Measurements from ENCODE around the gene MUC20. TPM values are rescaled to one million over a fixed set of nuclear protein-coding genes. Genes with fewer than 3 reads are reported as not detected.

The MUC20 gene
- total and polyA plus RNA-seq, 2 experiments from 2014 or later: 0.29 TPM; not detected in 1

DNA sequence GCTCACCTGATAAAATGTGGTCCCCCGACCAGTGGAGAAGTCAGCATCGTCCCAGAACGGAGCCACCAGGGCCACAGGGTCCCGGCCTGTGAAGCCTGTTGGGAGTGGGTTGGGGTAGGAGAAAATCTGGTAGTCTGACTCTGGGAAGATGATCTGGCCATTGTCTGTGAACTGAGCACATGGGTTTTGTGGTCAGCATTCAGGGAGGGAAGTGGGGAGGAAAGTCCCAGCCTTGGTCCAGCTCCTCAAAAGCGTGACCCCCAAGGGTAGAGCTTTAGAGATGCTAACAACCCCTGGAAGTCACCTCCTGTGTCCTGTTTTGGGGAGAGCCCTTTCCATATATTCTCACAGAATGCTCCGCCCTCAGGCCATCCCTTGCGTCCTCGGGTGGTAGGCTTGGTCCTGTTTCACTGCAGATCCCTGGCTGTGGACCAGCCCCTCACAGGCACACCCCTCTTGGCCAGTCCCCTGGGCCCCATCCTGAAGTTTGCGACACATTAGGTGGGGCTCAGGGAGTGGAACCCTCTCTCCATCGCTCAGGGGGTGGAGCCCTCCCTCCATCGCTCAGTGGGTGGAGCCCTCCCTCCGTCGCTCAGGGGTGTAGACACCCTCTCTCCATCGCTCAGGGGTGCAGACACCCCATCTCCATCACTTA lies 51.0 kb downstream of the MUC20 start (continued):
- TF ChIP-seq POLR2AphosphoS5 (IDR thresholded peaks at IDR 0.05; ENCODE audit: low read depth): no peak
- no peak for TF ChIP-seq STAT1 (IDR thresholded peaks at IDR 0.05; ENCODE audit: unreplicated experiment)
- TF ChIP-seq CREB1 (CRISPR knock-in tag; IDR thresholded peaks at IDR 0.05; ENCODE audit: low read depth): no peak
- no peak for TF ChIP-seq NANOG (IDR thresholded peaks at IDR 0.05; ENCODE audit: borderline replicate concordance)

DNA sequence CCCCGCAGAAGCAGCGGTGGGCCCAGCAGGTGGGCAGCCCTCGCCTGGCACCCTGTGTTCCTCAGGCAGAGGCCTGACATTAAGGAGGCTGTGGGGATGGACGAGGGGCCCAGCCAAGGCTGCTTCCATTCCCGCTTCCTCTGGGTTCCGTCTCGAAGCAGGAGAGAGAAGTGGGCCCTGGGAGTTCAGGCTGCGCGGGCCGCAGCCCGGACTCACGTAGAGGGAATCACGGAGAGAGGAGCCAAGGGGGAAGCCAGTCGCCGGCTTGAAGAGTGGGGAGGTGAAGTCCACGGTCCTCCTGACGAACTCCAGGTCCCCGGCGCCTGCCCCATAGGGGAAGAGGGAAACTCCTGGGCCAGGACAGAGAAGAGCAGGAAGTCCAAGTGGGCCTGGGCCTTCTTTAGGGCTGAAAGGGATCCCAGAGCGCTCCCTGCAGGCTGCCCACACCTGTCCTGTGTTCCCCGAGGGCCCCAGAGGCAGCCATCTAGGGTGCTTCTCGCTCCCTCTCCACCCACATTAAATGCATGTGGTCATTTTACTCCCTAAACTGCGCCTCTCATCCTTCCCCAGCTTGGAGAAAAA lies 53.3 kb downstream of the MUC20 start:
- Mint-ChIP-seq H3K27me3 (ENCODE audit: insufficient read depth, low read depth, poor library complexity) (peaks cover 3% of the 10 kb centered on the region), H3K4me1 (no peaks in the 10 kb centered on the region), H3K4me3 (no peak overlapping the region), H3K27ac (no peak overlapping the region), H3K36me3 (ENCODE audit: low read depth) (peaks cover 6% of the 10 kb centered on the region; the same call in 1 of the 3 replicates), H3K9me3 (peaks cover 21% of the 10 kb centered on the region)
- ATAC-seq: no peak
- DNase-seq (ENCODE audit: low spot score): no peak
- H3K36me3 ChIP-seq (ENCODE audit: insufficient read depth): no peaks in the 10 kb centered on the region
- H3K4me2 ChIP-seq: no peak overlapping the region
- no peak overlapping the region for H3K4me3 ChIP-seq
- no peaks in the 10 kb centered on the region for H3K27me3 ChIP-seq (ENCODE audit: insufficient read depth)
- H3K9me2 ChIP-seq (ENCODE audit: insufficient read depth): no peaks in the 10 kb centered on the region
- H3K4me1 ChIP-seq (ENCODE audit: insufficient read depth): no peaks in the 10 kb centered on the region
- H3K27ac ChIP-seq (ENCODE audit: low read depth): no peak overlapping the region
- no peaks in the 10 kb centered on the region for H3F3A ChIP-seq (replicated peaks; ENCODE audit: low read depth)
- H3K79me2 ChIP-seq (replicated peaks; ENCODE audit: insufficient read depth): no peaks in the 10 kb centered on the region
- no peaks in the 10 kb centered on the region for H4K20me1 ChIP-seq (replicated peaks; ENCODE audit: insufficient read depth)
- H2AFZ ChIP-seq: no peak overlapping the region
- TF ChIP-seq EZH2phosphoT487 (IDR thresholded peaks at IDR 0.05; ENCODE audit: unreplicated experiment) (no peak), JUNB (IDR thresholded peaks at IDR 0.05; ENCODE audit: unreplicated experiment) (no peak), POLR2AphosphoS5 (IDR thresholded peaks at IDR 0.05; ENCODE audit: low read depth) (no peak), NANOG (IDR thresholded peaks at IDR 0.05; ENCODE audit: borderline replicate concordance) (no peak), ZNF331 (CRISPR knock-in tag; IDR thresholded peaks at IDR 0.05; ENCODE audit: low read depth) (no peak), ZNF114 (CRISPR knock-in tag; IDR thresholded peaks at IDR 0.05) (no peak), CREB1 (CRISPR knock-in tag; IDR thresholded peaks at IDR 0.05; ENCODE audit: low read depth) (no peak), EZH2 (IDR thresholded peaks at IDR 0.05; ENCODE audit: low read depth, unreplicated experiment) (no peak)
- TF ChIP-seq, protein P1, sequence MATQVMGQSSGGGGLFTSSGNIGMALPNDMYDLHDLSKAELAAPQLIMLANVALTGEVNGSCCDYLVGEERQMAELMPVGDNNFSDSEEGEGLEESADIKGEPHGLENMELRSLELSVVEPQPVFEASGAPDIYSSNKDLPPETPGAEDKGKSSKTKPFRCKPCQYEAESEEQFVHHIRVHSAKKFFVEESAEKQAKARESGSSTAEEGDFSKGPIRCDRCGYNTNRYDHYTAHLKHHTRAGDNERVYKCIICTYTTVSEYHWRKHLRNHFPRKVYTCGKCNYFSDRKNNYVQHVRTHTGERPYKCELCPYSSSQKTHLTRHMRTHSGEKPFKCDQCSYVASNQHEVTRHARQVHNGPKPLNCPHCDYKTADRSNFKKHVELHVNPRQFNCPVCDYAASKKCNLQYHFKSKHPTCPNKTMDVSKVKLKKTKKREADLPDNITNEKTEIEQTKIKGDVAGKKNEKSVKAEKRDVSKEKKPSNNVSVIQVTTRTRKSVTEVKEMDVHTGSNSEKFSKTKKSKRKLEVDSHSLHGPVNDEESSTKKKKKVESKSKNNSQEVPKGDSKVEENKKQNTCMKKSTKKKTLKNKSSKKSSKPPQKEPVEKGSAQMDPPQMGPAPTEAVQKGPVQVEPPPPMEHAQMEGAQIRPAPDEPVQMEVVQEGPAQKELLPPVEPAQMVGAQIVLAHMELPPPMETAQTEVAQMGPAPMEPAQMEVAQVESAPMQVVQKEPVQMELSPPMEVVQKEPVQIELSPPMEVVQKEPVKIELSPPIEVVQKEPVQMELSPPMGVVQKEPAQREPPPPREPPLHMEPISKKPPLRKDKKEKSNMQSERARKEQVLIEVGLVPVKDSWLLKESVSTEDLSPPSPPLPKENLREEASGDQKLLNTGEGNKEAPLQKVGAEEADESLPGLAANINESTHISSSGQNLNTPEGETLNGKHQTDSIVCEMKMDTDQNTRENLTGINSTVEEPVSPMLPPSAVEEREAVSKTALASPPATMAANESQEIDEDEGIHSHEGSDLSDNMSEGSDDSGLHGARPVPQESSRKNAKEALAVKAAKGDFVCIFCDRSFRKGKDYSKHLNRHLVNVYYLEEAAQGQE (IDR thresholded peaks at IDR 0.05; ENCODE audit: unreplicated experiment): no peak
- TF ChIP-seq, protein P2, sequence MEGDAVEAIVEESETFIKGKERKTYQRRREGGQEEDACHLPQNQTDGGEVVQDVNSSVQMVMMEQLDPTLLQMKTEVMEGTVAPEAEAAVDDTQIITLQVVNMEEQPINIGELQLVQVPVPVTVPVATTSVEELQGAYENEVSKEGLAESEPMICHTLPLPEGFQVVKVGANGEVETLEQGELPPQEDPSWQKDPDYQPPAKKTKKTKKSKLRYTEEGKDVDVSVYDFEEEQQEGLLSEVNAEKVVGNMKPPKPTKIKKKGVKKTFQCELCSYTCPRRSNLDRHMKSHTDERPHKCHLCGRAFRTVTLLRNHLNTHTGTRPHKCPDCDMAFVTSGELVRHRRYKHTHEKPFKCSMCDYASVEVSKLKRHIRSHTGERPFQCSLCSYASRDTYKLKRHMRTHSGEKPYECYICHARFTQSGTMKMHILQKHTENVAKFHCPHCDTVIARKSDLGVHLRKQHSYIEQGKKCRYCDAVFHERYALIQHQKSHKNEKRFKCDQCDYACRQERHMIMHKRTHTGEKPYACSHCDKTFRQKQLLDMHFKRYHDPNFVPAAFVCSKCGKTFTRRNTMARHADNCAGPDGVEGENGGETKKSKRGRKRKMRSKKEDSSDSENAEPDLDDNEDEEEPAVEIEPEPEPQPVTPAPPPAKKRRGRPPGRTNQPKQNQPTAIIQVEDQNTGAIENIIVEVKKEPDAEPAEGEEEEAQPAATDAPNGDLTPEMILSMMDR (conservative IDR thresholded peaks at IDR 0.05; ENCODE audit: low read depth in 2 of 2): no peak
- TF ChIP-seq, protein P3, sequence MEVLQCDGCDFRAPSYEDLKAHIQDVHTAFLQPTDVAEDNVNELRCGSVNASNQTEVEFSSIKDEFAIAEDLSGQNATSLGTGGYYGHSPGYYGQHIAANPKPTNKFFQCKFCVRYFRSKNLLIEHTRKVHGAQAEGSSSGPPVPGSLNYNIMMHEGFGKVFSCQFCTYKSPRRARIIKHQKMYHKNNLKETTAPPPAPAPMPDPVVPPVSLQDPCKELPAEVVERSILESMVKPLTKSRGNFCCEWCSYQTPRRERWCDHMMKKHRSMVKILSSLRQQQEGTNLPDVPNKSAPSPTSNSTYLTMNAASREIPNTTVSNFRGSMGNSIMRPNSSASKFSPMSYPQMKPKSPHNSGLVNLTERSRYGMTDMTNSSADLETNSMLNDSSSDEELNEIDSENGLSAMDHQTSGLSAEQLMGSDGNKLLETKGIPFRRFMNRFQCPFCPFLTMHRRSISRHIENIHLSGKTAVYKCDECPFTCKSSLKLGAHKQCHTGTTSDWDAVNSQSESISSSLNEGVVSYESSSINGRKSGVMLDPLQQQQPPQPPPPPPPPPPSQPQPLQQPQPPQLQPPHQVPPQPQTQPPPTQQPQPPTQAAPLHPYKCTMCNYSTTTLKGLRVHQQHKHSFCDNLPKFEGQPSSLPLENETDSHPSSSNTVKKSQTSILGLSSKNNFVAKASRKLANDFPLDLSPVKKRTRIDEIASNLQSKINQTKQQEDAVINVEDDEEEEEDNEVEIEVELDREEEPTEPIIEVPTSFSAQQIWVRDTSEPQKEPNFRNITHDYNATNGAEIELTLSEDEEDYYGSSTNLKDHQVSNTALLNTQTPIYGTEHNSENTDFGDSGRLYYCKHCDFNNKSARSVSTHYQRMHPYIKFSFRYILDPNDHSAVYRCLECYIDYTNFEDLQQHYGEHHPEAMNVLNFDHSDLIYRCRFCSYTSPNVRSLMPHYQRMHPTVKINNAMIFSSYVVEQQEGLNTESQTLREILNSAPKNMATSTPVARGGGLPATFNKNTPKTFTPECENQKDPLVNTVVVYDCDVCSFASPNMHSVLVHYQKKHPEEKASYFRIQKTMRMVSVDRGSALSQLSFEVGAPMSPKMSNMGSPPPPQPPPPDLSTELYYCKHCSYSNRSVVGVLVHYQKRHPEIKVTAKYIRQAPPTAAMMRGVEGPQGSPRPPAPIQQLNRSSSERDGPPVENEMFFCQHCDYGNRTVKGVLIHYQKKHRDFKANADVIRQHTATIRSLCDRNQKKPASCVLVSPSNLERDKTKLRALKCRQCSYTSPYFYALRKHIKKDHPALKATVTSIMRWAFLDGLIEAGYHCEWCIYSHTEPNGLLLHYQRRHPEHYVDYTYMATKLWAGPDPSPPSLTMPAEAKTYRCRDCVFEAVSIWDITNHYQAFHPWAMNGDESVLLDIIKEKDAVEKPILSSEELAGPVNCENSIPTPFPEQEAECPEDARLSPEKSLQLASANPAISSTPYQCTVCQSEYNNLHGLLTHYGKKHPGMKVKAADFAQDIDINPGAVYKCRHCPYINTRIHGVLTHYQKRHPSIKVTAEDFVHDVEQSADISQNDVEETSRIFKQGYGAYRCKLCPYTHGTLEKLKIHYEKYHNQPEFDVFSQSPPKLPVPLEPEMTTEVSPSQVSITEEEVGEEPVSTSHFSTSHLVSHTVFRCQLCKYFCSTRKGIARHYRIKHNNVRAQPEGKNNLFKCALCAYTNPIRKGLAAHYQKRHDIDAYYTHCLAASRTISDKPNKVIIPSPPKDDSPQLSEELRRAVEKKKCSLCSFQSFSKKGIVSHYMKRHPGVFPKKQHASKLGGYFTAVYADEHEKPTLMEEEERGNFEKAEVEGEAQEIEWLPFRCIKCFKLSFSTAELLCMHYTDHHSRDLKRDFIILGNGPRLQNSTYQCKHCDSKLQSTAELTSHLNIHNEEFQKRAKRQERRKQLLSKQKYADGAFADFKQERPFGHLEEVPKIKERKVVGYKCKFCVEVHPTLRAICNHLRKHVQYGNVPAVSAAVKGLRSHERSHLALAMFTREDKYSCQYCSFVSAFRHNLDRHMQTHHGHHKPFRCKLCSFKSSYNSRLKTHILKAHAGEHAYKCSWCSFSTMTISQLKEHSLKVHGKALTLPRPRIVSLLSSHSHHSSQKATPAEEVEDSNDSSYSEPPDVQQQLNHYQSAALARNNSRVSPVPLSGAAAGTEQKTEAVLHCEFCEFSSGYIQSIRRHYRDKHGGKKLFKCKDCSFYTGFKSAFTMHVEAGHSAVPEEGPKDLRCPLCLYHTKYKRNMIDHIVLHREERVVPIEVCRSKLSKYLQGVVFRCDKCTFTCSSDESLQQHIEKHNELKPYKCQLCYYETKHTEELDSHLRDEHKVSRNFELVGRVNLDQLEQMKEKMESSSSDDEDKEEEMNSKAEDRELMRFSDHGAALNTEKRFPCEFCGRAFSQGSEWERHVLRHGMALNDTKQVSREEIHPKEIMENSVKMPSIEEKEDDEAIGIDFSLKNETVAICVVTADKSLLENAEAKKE (CRISPR knock-in tag; IDR thresholded peaks at IDR 0.05): no peak
